T-helper 2 cell treated with Interferon-gamma antibody and Interleukin-4, amounts not matched to agents 100 ng/mL and 5 ng/mL, for 36 hours (primary cell): Measurements from ENCODE around the gene SOX10. TPM values are rescaled to one million over a fixed set of nuclear protein-coding genes. Genes with fewer than 3 reads are reported as not detected.

Experiments used
- intact Hi-C: fragments of 100-400 bp; cut with micrococcal nuclease; formaldehyde crosslinking; loops from one replicate; pipeline ENCODE4 v1.15.1; 2023
- total RNA-seq: library from RNA; stranded (reverse); gene quantifications from 2 replicates; pipeline ENCODE4 v1.2.3, GENCODE V29; 2022

SOX10 gene
- total RNA-seq, 1 donor from 2014 or later = not detected

- intact Hi-C loops = loop anchor here (5.0 kb wide), 1 partner anchor 35 kb away; no protein-coding TSS in a partner anchor
Measured at GRCh38 chr22:37932401-37932800, 52.0 kb downstream of the SOX10 start.

DNA sequence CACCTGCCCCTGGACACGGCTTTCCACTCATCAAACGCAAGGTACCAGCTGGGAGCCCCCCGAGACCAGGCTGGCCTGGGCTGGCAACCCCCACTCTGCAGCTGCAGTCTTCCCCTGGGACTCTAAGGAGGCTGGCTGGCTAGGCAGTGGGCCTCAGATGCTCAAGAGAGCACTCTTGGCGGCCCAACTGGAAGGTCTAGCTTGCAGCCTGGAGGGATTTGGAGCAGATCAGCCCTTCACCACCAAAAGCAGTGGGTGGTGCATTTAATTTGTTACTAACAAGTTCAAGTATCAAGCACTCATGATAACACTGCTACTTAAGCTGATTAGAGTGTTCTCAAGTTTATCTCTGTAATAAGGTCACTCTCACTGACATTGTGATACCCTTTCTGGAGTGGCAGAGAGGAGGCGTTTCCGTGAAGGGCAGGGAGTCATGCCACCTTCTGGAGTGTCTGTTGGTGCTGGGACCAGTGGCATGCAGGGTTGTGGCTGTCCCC, 52.4 kb downstream of the SOX10 start:
- intact Hi-C loops = loop anchor here (5.0 kb wide), 1 partner anchor 35 kb away; no protein-coding TSS in a partner anchor

DNA sequence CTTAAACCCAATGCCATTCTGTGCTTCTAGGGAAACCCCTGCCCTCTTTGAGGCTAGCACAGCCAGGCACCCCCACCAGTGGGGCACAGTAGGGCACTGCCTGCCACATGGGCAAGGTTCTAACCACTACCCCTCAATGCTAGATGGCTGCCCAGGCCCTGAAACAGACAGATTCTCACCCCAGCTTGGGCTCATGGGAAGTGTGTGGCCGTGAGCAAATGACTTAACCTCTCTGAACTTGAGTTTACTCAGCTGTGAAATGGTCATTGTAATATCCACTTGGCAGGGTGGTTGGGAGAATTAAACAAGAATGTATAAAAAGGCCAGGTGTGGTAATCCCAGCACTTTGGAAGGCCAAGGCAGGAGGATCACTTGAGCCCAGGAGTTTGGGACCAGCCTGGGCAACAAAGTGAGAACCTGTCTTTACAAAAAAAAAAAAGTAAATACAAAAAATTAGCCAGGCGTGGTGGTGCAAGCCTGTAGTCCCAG, 53.4 kb downstream of the SOX10 start:
- intact Hi-C loops = loop anchor here (5.0 kb wide), 1 partner anchor 34 kb away; no protein-coding TSS in a partner anchor

- intact Hi-C loops = loop anchor here (5.0 kb wide), 1 partner anchor 33 kb away; no protein-coding TSS in a partner anchor
Measured at GRCh38 chr22:37930270-37930951, 53.9 kb downstream of the SOX10 start.

GRCh38 chr22:37929390-37929789, 55.0 kb downstream of the SOX10 start:
- intact Hi-C loops = no loop called here

GRCh38 chr22:37927637-37927936, 56.8 kb downstream of the SOX10 start:
- intact Hi-C loops = no loop called here

- intact Hi-C loops = no loop called here
Measured at GRCh38 chr22:37926771-37927636, 57.4 kb downstream of the SOX10 start.

DNA sequence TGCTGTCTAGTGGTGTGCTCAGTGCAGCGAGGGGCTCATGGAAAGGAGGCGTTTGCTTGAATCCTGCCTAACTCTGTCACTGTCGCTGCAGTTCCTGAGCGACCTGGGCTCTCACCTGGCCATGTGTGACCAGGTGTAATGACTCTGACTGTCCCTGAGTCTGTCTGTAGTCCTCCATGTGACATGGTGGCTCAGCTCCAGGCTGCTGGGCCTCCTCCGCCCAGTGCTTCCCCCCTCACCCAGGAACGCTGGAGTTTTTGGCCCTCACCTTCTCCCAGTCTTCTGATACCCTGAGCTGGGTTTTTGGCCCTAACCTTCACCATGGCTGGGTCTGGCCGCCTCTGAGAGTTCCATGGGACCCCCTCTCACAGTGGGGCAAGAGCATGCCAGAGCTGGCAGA, 58.0 kb downstream of the SOX10 start:
- intact Hi-C loops = no loop called here

DNA sequence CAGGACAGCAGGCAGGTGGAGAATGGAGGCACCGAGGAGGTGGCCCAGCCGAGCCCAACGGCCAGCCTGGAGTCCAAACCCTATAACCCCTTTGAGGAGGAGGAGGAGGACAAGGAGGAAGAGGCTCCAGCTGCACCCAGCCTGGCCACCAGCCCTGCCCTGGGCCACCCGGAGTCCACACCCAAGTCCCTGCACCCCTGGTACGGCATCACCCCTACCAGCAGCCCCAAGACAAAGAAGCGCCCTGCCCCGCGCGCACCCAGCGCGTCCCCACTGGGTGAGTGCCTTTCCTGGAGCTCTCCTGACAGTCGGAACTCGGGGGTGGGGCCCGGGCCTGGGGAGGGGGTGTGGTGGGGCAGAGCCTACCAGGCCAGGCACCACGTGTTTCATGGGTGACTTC, 58.6 kb downstream of the SOX10 start:
- intact Hi-C loops = no loop called here

GRCh38 chr22:37925330-37925729, 59.0 kb downstream of the SOX10 start:
- intact Hi-C loops = no loop called here

DNA sequence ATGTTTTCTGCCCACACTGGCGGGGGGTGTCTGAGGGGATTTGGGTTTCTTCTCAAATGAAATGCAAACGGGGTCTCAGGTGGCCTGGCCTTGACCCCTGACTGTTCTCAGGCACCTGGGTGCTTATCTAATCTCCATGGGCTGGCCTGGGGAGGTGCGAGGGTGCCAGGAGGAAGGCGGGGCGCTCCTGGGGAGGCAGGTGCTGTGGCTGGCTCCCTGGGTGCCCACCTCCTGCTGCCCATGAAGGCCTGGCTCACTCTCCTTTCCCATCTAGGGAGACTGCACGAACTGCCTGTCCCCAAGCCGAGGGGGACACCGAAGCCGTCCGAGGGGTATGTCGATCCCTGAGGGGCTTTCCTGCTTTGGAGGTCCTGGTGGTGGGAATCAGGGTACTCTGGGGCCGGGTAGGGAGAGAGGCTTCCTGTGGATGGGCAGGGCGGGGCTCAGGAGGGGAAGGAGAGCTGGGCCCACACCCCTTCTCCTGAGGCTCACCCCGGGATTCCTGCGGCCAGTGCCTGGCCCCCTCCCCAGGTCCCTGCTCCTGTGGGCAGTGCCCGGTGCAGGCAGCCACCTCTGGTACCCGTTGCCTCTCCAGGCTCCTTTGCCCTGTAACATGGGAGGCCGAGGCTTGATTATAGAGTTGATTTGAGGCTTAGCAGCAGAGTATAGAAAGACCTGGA, 59.8 kb downstream of the SOX10 start:
- intact Hi-C loops = no loop called here

GRCh38 chr22:37923927-37924326, 60.4 kb downstream of the SOX10 start:
- intact Hi-C loops = no loop called here

Other genes starting within 250 kb of the SOX10 start
- gene GCAT, start 176.6 kb downstream of the SOX10 start, total RNA-seq = 11.3 and 11.6 TPM in 2 replicates
- gene GALR3, start 161.2 kb downstream of the SOX10 start, total RNA-seq = not detected in 2 replicates
- gene ANKRD54, start 140.2 kb downstream of the SOX10 start, total RNA-seq = 25.9 and 26.0 TPM in 2 replicates
- gene EIF3L, start 135.1 kb downstream of the SOX10 start, total RNA-seq = 469 and 476 TPM in 2 replicates
- gene MICALL1, start 78.3 kb downstream of the SOX10 start, total RNA-seq = 27.9 and 29.3 TPM in 2 replicates
- not detected in 2 replicates for gene C22orf23, start 31.0 kb downstream of the SOX10 start, total RNA-seq
- 66.9 and 70.5 TPM in 2 replicates for gene POLR2F, start 30.9 kb downstream of the SOX10 start, total RNA-seq
- gene PICK1, start 72.8 kb upstream of the SOX10 start, total RNA-seq = 10.0 and 11.3 TPM in 2 replicates
- gene SLC16A8, start 99.6 kb upstream of the SOX10 start, total RNA-seq = not detected in 2 replicates
- 0.70 and 0.77 TPM in 2 replicates for gene BAIAP2L2, start 126.1 kb upstream of the SOX10 start, total RNA-seq
- gene PLA2G6, start 197.3 kb upstream of the SOX10 start, total RNA-seq = 47.4 and 47.7 TPM in 2 replicates
- 4.3 and 4.7 TPM in 2 replicates for gene MAFF, start 217.4 kb upstream of the SOX10 start, total RNA-seq